ENCODE measurements around the gene SMIM38.

The SMIM38 gene

GRCh38 chr11:69162505-69162904 is 6.8 kb downstream of the SMIM38 start:
- Mint-ChIP-seq H3K27me3 (peaks cover 19 to 43% of the 10 kb centered on the region in 2 donors), H3K9me3 (peaks cover 3 to 7% of the 10 kb centered on the region in 2 donors), H3K27ac (no peak overlapping the region), H3K36me3 (ENCODE audit: insufficient read depth) (no peaks in the 10 kb centered on the region), H3K4me3 (no peak overlapping the region), H3K4me1 (ENCODE audit: low read depth in 2 of 2) (no peaks in the 10 kb centered on the region)
- ATAC-seq (replicated peaks): no peak
- DNase-seq: no peak

GRCh38 chr11:69163842-69164241 is 8.1 kb downstream of the SMIM38 start:
- peaks cover 3 to 7% of the 10 kb centered on the region in 2 donors for H3K9me3 Mint-ChIP-seq
- H3K27ac Mint-ChIP-seq: no peak overlapping the region
- no peak for ATAC-seq (replicated peaks)
- no peaks in the 10 kb centered on the region for H3K4me1 Mint-ChIP-seq (ENCODE audit: low read depth in 2 of 2)
- H3K36me3 Mint-ChIP-seq (ENCODE audit: insufficient read depth): no peaks in the 10 kb centered on the region
- H3K4me3 Mint-ChIP-seq: no peak overlapping the region
- DNase-seq: no peak
- H3K27me3 Mint-ChIP-seq: peaks cover 25 to 45% of the 10 kb centered on the region in 2 donors

GRCh38 chr11:69164824-69165223 is 9.1 kb downstream of the SMIM38 start:
- Mint-ChIP-seq H3K27ac (no peak overlapping the region), H3K27me3 (peaks cover 29 to 44% of the 10 kb centered on the region in 2 donors), H3K36me3 (ENCODE audit: insufficient read depth) (no peaks in the 10 kb centered on the region), H3K4me3 (no peak overlapping the region), H3K9me3 (peaks cover 3 to 7% of the 10 kb centered on the region in 2 donors), H3K4me1 (ENCODE audit: low read depth in 2 of 2) (no peaks in the 10 kb centered on the region)
- ATAC-seq (replicated peaks) (no peak), DNase-seq (no peak)

- peaks cover 29 to 42% of the 10 kb centered on the region in 2 donors for H3K27me3 Mint-ChIP-seq
- H3K9me3 Mint-ChIP-seq: peaks cover 3 to 7% of the 10 kb centered on the region in 2 donors
- no peak for ATAC-seq (replicated peaks)
- no peaks in the 10 kb centered on the region for H3K4me1 Mint-ChIP-seq (ENCODE audit: low read depth in 2 of 2)
- DNase-seq: no peak
- H3K4me3 Mint-ChIP-seq: no peak overlapping the region
- no peak overlapping the region for H3K27ac Mint-ChIP-seq
- no peaks in the 10 kb centered on the region for H3K36me3 Mint-ChIP-seq (ENCODE audit: insufficient read depth)
Observed at GRCh38 chr11:69165775-69166174, 10.0 kb downstream of the SMIM38 start.

- Mint-ChIP-seq H3K9me3 (peaks cover 3 to 7% of the 10 kb centered on the region in 2 donors), H3K27me3 (peaks cover 29 to 42% of the 10 kb centered on the region in 2 donors), H3K4me1 (ENCODE audit: low read depth in 2 of 2) (no peaks in the 10 kb centered on the region), H3K36me3 (ENCODE audit: insufficient read depth) (no peaks in the 10 kb centered on the region), H3K4me3 (no peak overlapping the region), H3K27ac (no peak overlapping the region)
- DNase-seq: no peak
- peak; percentile 21 for ATAC-seq (replicated peaks)
Observed at GRCh38 chr11:69166218-69167115, 10.7 kb downstream of the SMIM38 start.

- Mint-ChIP-seq H3K27me3 (peaks cover 29 to 42% of the 10 kb centered on the region in 2 donors), H3K9me3 (peaks cover 3 to 7% of the 10 kb centered on the region in 2 donors), H3K27ac (no peak overlapping the region), H3K4me3 (no peak overlapping the region), H3K4me1 (ENCODE audit: low read depth in 2 of 2) (no peaks in the 10 kb centered on the region), H3K36me3 (ENCODE audit: insufficient read depth) (no peaks in the 10 kb centered on the region)
- no peak for DNase-seq
- no peak for ATAC-seq (replicated peaks)
Observed at GRCh38 chr11:69167130-69167915, 11.6 kb downstream of the SMIM38 start.

GRCh38 chr11:69167916-69168691 is 12.4 kb downstream of the SMIM38 start:
- H3K27ac Mint-ChIP-seq: no peak overlapping the region
- no peak for DNase-seq
- H3K4me1 Mint-ChIP-seq (ENCODE audit: low read depth in 2 of 2): no peaks in the 10 kb centered on the region
- no peaks in the 10 kb centered on the region for H3K36me3 Mint-ChIP-seq (ENCODE audit: insufficient read depth)
- peaks cover 3 to 7% of the 10 kb centered on the region in 2 donors for H3K9me3 Mint-ChIP-seq
- no peak for ATAC-seq (replicated peaks)
- no peak overlapping the region for H3K4me3 Mint-ChIP-seq
- H3K27me3 Mint-ChIP-seq: peaks cover 23 to 42% of the 10 kb centered on the region in 2 donors

GRCh38 chr11:69169479-69169878 is 13.7 kb downstream of the SMIM38 start:
- Mint-ChIP-seq H3K9me3 (no peaks in the 10 kb centered on the region), H3K4me3 (no peak overlapping the region), H3K27me3 (peaks cover 22 to 42% of the 10 kb centered on the region in 2 donors), H3K27ac (no peak overlapping the region), H3K36me3 (ENCODE audit: insufficient read depth) (no peaks in the 10 kb centered on the region), H3K4me1 (ENCODE audit: low read depth in 2 of 2) (no peaks in the 10 kb centered on the region)
- DNase-seq (no peak), ATAC-seq (replicated peaks) (no peak)

GRCh38 chr11:69170704-69171103 is 15.0 kb downstream of the SMIM38 start:
- Mint-ChIP-seq H3K27me3 (peaks cover 15 to 34% of the 10 kb centered on the region in 2 donors), H3K9me3 (peaks cover 0 to 2% of the 10 kb centered on the region in 2 donors), H3K4me1 (ENCODE audit: low read depth in 2 of 2) (no peaks in the 10 kb centered on the region), H3K4me3 (no peak overlapping the region), H3K36me3 (ENCODE audit: insufficient read depth) (no peaks in the 10 kb centered on the region), H3K27ac (no peak overlapping the region)
- DNase-seq (no peak), ATAC-seq (replicated peaks) (no peak)

- no peak for ATAC-seq (replicated peaks)
- peaks cover 0 to 2% of the 10 kb centered on the region in 2 donors for H3K9me3 Mint-ChIP-seq
- H3K4me3 Mint-ChIP-seq: no peak overlapping the region
- H3K27ac Mint-ChIP-seq: no peak overlapping the region
- H3K27me3 Mint-ChIP-seq: peaks cover 14 to 27% of the 10 kb centered on the region in 2 donors
- H3K36me3 Mint-ChIP-seq (ENCODE audit: insufficient read depth): no peaks in the 10 kb centered on the region
- no peaks in the 10 kb centered on the region for H3K4me1 Mint-ChIP-seq (ENCODE audit: low read depth in 2 of 2)
- no peak for DNase-seq
Observed at GRCh38 chr11:69171476-69172240, 15.9 kb downstream of the SMIM38 start.

- H3K36me3 Mint-ChIP-seq (ENCODE audit: insufficient read depth): no peaks in the 10 kb centered on the region
- H3K27ac Mint-ChIP-seq: no peak overlapping the region
- peaks cover 0 to 2% of the 10 kb centered on the region in 2 donors for H3K9me3 Mint-ChIP-seq
- peaks cover 8 to 17% of the 10 kb centered on the region in 2 donors for H3K27me3 Mint-ChIP-seq
- DNase-seq (no peak), ATAC-seq (replicated peaks) (no peak)
- H3K4me1 Mint-ChIP-seq (ENCODE audit: low read depth in 2 of 2): no peaks in the 10 kb centered on the region
- H3K4me3 Mint-ChIP-seq: no peak overlapping the region
Observed at GRCh38 chr11:69172674-69173073, 16.9 kb downstream of the SMIM38 start.

- no peak for ATAC-seq (replicated peaks)
- no peak overlapping the region for H3K27ac Mint-ChIP-seq
- H3K36me3 Mint-ChIP-seq (ENCODE audit: insufficient read depth): no peaks in the 10 kb centered on the region
- peaks cover 4 to 12% of the 10 kb centered on the region in 2 donors for H3K27me3 Mint-ChIP-seq
- H3K9me3 Mint-ChIP-seq: peaks cover 0 to 2% of the 10 kb centered on the region in 2 donors
- H3K4me3 Mint-ChIP-seq: no peak overlapping the region
- DNase-seq: no peak
- H3K4me1 Mint-ChIP-seq (ENCODE audit: low read depth in 2 of 2): no peaks in the 10 kb centered on the region
Observed at GRCh38 chr11:69173331-69173730, 17.6 kb downstream of the SMIM38 start.

Measured in effector memory CD8-positive, alpha-beta T cell (primary cell).